DMS153 (cell line): ENCODE data around the gene GTF2IRD1.
A peak's percentile ranks its signal among the peaks of the same experiment; 100 is the strongest.
"Not testable (repeated sequence)": the region's sequence is repeated elsewhere in the genome, so short reads cannot be mapped to it uniquely, and the experiment has no call there.

ENCODE experiments used
- DNase-seq: peaks from one replicate; lab custom pipeline; 2025; lab: John Stamatoyannopoulos, UW

GTF2IRD1 gene

GRCh38 chr7:74453322-74454011, at the start of gene GTF2IRD1:
TSS of gene GTF2IRD1 (plus strand) at chr7:74453906. CDS start at chr7:74508081, 54,175 bp downstream.
- DNase-seq, result no peak

GRCh38 chr7:74404388-74404700, 49.4 kb upstream of the GTF2IRD1 start:
- no peak for DNase-seq

- no peak for DNase-seq
Observed at GRCh38 chr7:74404741-74405140, 49.0 kb upstream of the GTF2IRD1 start.

- DNase-seq, result no peak
Observed at GRCh38 chr7:74405191-74405898, 48.4 kb upstream of the GTF2IRD1 start.

- DNase-seq, result no peak
Observed at GRCh38 chr7:74405899-74406512, 47.7 kb upstream of the GTF2IRD1 start.

GRCh38 chr7:74407958-74408357, 45.7 kb upstream of the GTF2IRD1 start:
- no peak for DNase-seq

- DNase-seq, result no peak
Observed at GRCh38 chr7:74409571-74409970, 44.1 kb upstream of the GTF2IRD1 start.

GRCh38 chr7:74410772-74411171, 42.9 kb upstream of the GTF2IRD1 start:
- DNase-seq, result no peak

- DNase-seq, result not testable (repeated sequence)
Observed at GRCh38 chr7:74411571-74411970, 42.1 kb upstream of the GTF2IRD1 start.

- DNase-seq, result no peak
Observed at GRCh38 chr7:74412056-74412455, 41.6 kb upstream of the GTF2IRD1 start.

GRCh38 chr7:74412603-74413002, 41.1 kb upstream of the GTF2IRD1 start:
- DNase-seq, result no peak

GRCh38 chr7:74414595-74415333, 38.9 kb upstream of the GTF2IRD1 start:
- DNase-seq, result not testable (repeated sequence)

- peak; percentile 16 for DNase-seq
Observed at GRCh38 chr7:74417419-74417971, 36.2 kb upstream of the GTF2IRD1 start.

- no peak for DNase-seq
Observed at GRCh38 chr7:74418076-74418475, 35.6 kb upstream of the GTF2IRD1 start.

- DNase-seq, result no peak
Observed at GRCh38 chr7:74418538-74418937, 35.2 kb upstream of the GTF2IRD1 start.

GRCh38 chr7:74419232-74419631, 34.5 kb upstream of the GTF2IRD1 start:
- DNase-seq, result not testable (repeated sequence)

GRCh38 chr7:74420006-74420405, 33.7 kb upstream of the GTF2IRD1 start:
- no peak for DNase-seq

- DNase-seq, result no peak
Observed at GRCh38 chr7:74424291-74424880, 29.3 kb upstream of the GTF2IRD1 start.

GRCh38 chr7:74428023-74428422, 25.7 kb upstream of the GTF2IRD1 start:
- DNase-seq, result no peak

- DNase-seq, result no peak
Observed at GRCh38 chr7:74429153-74429747, 24.5 kb upstream of the GTF2IRD1 start.

GRCh38 chr7:74430409-74430808, 23.3 kb upstream of the GTF2IRD1 start:
- not testable (repeated sequence) for DNase-seq
